ENCODE results near the gene ZDHHC7. TPM values are rescaled to one million over a fixed set of nuclear protein-coding genes. Genes with fewer than 3 reads are reported as not detected.
A peak's percentile ranks its signal among the peaks of the same experiment; 100 is the strongest.

Gene ZDHHC7
- total RNA-seq, 1 donor from 2014 or later: 46.5 TPM

DNA sequence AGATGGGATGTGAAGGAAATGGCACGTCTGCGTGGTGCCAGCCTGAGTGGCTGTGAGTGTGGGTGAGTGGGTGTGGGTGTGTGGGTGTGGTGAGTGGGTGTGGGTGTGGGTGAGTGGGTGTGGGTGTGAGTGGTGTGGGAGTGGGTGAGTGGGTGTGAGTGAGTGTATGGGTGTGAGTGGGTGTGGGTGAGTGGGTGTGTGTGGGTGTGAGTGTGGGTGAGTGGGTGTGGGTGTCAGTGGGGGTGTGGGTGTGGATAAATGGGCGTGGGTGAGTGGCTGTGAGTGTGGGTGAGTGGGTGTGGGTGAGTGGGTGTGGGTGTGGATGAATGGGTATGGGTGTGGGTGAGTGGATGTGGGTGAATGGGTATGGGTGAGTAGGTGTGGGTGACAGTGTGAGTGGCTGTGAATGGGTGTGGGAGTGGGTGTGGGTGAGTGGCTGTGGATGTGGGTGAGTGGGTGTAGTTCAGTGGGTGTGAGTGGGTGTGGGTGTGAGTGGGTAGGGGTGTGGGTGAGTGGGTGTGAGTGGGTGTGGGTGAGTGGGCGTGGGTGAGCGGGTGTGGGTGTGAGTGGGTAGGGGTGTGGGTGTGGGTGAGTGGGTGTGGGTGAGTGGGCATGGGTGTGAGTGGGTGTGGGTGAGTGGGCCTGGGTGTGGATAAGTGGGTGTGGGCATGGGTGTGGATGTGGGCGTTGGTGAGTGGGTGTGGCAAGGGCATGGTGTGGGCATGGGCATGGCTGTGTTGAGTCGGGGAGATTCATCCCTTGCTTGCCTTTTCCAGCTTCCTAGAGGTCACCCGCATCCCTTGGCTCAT, 80.8 kb downstream of the ZDHHC7 start:
- no peak overlapping the region for H3K27ac Mint-ChIP-seq (ENCODE audit: unreplicated experiment)
- peaks cover 4% of the 10 kb centered on the region for H3K27me3 Mint-ChIP-seq (ENCODE audit: unreplicated experiment)
- DNase-seq (ENCODE audit: low spot score): no peak
- H3K4me3 Mint-ChIP-seq (ENCODE audit: unreplicated experiment): no peak overlapping the region
- no peaks in the 10 kb centered on the region for H3K9me3 Mint-ChIP-seq (ENCODE audit: unreplicated experiment)
- peaks cover 3% of the 10 kb centered on the region for H3K36me3 Mint-ChIP-seq (ENCODE audit: low read depth, unreplicated experiment)
- no peaks in the 10 kb centered on the region for H3K4me1 Mint-ChIP-seq (ENCODE audit: unreplicated experiment)
- TF ChIP-seq, protein P1, sequence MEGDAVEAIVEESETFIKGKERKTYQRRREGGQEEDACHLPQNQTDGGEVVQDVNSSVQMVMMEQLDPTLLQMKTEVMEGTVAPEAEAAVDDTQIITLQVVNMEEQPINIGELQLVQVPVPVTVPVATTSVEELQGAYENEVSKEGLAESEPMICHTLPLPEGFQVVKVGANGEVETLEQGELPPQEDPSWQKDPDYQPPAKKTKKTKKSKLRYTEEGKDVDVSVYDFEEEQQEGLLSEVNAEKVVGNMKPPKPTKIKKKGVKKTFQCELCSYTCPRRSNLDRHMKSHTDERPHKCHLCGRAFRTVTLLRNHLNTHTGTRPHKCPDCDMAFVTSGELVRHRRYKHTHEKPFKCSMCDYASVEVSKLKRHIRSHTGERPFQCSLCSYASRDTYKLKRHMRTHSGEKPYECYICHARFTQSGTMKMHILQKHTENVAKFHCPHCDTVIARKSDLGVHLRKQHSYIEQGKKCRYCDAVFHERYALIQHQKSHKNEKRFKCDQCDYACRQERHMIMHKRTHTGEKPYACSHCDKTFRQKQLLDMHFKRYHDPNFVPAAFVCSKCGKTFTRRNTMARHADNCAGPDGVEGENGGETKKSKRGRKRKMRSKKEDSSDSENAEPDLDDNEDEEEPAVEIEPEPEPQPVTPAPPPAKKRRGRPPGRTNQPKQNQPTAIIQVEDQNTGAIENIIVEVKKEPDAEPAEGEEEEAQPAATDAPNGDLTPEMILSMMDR (IDR thresholded peaks at IDR 0.05; ENCODE audit: unreplicated experiment): no peak

DNA sequence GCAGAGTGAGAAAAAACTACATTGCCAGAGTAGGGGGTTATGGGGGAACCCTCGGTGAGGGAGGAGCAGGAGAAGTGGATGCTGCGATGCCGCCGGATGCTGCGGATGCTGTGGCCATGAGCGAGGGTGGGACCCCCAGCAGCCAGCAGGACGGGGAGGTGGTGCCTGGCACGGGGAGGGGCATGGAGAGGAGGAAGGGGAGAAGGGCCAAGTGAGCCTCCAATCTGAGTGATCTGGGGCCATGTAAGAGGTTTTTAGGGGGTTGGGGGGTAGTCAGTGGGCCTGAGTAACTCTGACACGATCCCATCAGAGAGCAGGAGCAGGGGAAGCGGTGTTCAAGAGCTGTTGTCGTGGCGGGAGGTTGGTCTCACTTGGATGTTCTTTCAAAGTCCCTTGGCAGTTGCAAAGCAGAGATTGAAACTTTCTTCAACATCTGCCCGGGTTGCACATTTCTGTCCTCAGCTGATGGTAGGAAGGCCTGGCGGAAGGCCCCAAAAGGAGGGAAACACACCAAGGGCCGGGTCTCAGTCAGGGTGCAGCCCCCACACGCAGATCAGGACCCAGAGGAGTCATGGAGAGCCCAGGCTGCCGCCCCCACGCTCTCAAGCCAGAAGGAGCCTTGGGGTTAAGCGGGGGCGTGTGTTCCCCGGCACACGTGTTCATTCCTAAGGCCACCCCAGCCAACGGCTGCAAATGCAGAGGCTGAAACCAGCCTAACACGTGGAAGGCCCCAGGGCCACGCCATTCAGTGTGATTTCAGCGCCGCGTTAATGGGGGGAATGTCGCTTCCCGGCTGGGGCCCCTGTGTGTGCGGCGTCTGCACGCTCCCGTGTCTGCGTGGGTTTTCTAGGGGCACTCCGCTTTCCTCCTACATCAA, 81.7 kb downstream of the ZDHHC7 start:
- Mint-ChIP-seq H3K9me3 (ENCODE audit: unreplicated experiment) (no peaks in the 10 kb centered on the region), H3K4me1 (ENCODE audit: unreplicated experiment) (no peaks in the 10 kb centered on the region)
- DNase-seq (ENCODE audit: low spot score): no peak

DNA sequence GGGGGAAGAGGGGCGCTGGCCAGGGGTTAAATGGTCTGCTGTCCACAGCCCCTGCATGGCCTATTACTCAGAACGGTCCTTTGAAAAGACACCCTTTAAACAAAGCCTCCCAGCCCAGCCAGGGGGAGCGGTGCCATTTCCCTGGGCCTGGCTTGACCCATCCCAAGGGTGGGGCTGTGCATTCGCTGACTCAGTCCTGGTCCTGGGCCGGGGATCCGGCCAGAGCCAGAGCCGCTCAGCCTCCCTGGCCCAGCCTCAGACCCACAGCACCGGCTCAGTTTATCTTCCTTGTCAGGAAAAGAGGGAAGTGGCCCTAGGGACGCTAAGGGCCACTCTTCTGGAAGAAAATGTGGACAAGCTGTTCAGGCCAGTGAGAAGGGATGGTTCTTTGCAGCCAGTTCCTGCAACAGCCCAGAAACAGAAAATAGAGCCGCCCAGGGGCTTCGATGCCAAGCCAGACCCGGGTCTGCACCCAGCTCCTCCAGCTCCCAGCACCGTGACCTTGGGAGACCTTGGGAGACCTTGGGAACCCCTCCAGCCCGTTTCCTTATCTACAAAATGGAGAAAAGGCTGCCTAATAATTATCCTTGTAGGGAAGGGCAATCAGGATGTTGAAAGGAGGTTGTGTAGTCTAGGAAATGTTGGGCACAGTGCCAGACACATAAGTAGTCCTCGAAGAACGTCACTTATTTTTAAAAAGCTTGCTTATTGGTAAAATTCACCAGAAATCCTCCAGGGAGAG, 82.5 kb downstream of the ZDHHC7 start:
- Mint-ChIP-seq H3K4me1 (ENCODE audit: unreplicated experiment) (no peaks in the 10 kb centered on the region), H3K9me3 (ENCODE audit: unreplicated experiment) (no peaks in the 10 kb centered on the region), H3K4me3 (ENCODE audit: unreplicated experiment) (no peak overlapping the region), H3K36me3 (ENCODE audit: low read depth, unreplicated experiment) (peaks cover 3% of the 10 kb centered on the region), H3K27me3 (ENCODE audit: unreplicated experiment) (peaks cover 2% of the 10 kb centered on the region), H3K27ac (ENCODE audit: unreplicated experiment) (no peak overlapping the region)
- TF ChIP-seq, protein P1 (IDR thresholded peaks at IDR 0.05; ENCODE audit: unreplicated experiment): no peak
- DNase-seq (ENCODE audit: low spot score): no peak

More for the DNA sequence above, 81.7 kb downstream of the ZDHHC7 start:
- Mint-ChIP-seq H3K27me3 (ENCODE audit: unreplicated experiment) (peaks cover 4% of the 10 kb centered on the region), H3K27ac (ENCODE audit: unreplicated experiment) (no peak overlapping the region), H3K36me3 (ENCODE audit: low read depth, unreplicated experiment) (peaks cover 3% of the 10 kb centered on the region), H3K4me3 (ENCODE audit: unreplicated experiment) (peak overlapping the region; percentile 8)
- TF ChIP-seq, protein P1 (IDR thresholded peaks at IDR 0.05; ENCODE audit: unreplicated experiment): no peak

GRCh38 chr16:84927621-84928591, 83.4 kb downstream of the ZDHHC7 start:
- H3K4me3 Mint-ChIP-seq (ENCODE audit: unreplicated experiment): no peak overlapping the region

More at GRCh38 chr16:84927621-84928591, 83.4 kb downstream of the ZDHHC7 start:
- H3K27me3 Mint-ChIP-seq (ENCODE audit: unreplicated experiment): peaks cover 2% of the 10 kb centered on the region
- TF ChIP-seq, protein P1 (IDR thresholded peaks at IDR 0.05; ENCODE audit: unreplicated experiment): no peak
- DNase-seq (ENCODE audit: low spot score): no peak
- H3K9me3 Mint-ChIP-seq (ENCODE audit: unreplicated experiment): no peaks in the 10 kb centered on the region
- H3K27ac Mint-ChIP-seq (ENCODE audit: unreplicated experiment): no peak overlapping the region
- peaks cover 3% of the 10 kb centered on the region for H3K36me3 Mint-ChIP-seq (ENCODE audit: low read depth, unreplicated experiment)
- H3K4me1 Mint-ChIP-seq (ENCODE audit: unreplicated experiment): no peaks in the 10 kb centered on the region

Measured in endothelial cell (in vitro differentiated cells).